GM12891 (cell line): ENCODE measurements around the gene CLIC5.

ENCODE experiments used
- DNase-seq: peaks from one replicate; pipeline ENCODE4 v3.0.0; 2011; ENCODE audit warnings: low spot score; ENCODE audit not compliant: insufficient read length
- FAIRE-seq: peaks from 2 replicates; lab custom pipeline; 2011; peaks lifted over from hg19 to GRCh38; lab: Jason Lieb, UNC
- PAX5 ChIP-seq: IDR thresholded peaks from 2 replicates; pipeline ENCODE4 v1.6.1; 2011; ENCODE audit warnings: low read length, moderate library complexity, mild to moderate bottlenecking; ENCODE audit not compliant: insufficient read depth, severe bottlenecking
- POLR2A ChIP-seq: IDR thresholded peaks from 2 replicates; pipeline ENCODE4 v1.6.1; 2011; ENCODE audit warnings: low read depth, low read length, control low read depth
- POLR2AphosphoS5 ChIP-seq: IDR thresholded peaks from 2 replicates; pipeline ENCODE4 v1.6.1; 2011; ENCODE audit warnings: low read depth, low read length, control low read depth
- POU2F2 ChIP-seq: IDR thresholded peaks from 2 replicates; pipeline ENCODE4 v1.6.1; 2011; ENCODE audit warnings: low read depth, mild to moderate bottlenecking, control low read depth, low read length, moderate library complexity
- SPI1 ChIP-seq: IDR thresholded peaks from 2 replicates; pipeline ENCODE4 v1.6.1; 2011; ENCODE audit warnings: low read depth, low read length, control low read depth
- TAF1 ChIP-seq: IDR thresholded peaks from 2 replicates; pipeline ENCODE4 v1.6.1; 2011; ENCODE audit warnings: low read depth, low read length, control low read depth

Gene CLIC5

DNA sequence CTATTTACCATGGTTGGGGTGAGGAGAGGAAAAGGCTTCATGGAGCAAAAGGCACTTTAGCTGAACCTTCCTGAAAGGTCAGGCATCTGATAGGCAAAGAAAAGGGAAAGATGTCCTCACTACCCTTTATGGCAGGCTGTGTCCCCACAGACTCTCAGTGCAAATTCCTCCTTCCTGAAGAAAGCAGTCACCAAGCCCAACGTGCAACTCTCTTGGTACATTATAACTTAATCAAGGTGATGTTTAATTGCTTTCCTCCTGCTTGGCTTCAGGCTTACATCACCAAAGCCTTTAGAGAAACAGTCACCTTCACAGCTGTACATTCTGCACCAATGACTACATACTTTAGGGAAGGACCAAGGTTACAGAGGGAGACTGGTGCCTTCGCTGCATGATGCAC lies 2.1 kb upstream of the CLIC5 start:
- no peak for FAIRE-seq
- DNase-seq = no peak
- TF ChIP-seq POU2F2 = no peak
- TF ChIP-seq PAX5 = no peak
- TF ChIP-seq TAF1 = no peak
- no peak for TF ChIP-seq POLR2AphosphoS5
- TF ChIP-seq POLR2A = no peak
- no peak for TF ChIP-seq SPI1

DNA sequence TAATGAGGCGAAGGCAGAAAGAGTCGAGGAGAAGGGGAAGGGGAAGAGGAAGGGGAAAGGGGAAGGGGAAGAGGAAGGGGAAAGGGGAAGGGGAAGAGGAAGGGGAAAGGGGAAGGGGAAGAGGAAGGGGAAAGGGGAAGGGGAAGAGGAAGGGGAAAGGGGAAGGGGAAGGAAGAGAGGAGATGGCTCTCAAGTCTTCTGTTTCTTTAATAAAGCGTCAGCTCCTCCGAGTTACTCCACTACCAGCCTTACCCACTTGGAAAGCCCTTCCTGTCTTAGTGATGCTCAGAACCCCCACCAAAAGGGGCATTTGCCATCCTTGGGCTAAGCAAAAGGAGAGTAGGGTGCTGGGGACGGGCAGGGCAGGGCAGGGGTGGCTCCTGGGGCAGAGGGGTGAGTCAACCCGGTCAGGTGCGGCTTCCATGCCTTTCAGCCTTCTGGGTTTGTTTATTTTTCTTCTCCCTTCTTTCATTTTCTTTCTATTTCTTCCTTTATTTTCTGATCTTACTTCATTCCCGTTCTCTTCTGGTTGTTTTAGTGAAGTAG lies 476 bp upstream of the CLIC5 start:
- no peak for TF ChIP-seq POLR2A
- FAIRE-seq = no peak

DNA sequence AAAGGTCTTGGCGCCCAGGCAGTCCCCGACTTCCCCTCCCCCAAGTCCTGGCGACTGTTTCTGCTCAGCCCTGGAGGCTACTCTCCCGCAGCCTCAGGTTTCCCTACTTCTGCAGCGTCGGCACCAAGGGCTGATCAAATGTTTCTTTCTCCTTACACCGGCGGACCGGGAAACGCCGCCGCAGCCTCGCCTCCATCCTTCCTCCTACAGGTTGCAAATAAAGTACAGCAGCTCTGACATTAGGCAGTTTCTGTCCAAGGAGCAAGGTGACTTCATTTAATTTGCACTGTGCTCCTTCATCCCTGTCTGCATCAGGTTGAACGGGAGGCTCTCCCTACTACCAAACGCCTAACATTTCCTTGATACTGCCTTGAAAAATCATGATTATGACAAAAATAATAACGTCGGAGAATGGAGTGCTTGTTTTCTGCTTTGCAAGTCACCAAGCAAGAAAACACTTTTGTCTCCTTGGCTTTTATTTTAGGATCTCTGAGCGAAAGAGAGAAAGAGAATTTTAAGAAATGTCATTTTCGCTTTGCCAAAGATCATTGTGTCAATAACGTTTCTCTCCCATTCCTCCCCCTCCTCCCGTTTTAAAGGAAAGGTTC lies 1.0 kb downstream of the CLIC5 start:
- no peak for DNase-seq
- TF ChIP-seq POLR2A (no peak), POLR2AphosphoS5 (no peak)
- FAIRE-seq = no peak

More for the DNA sequence above, 476 bp upstream of the CLIC5 start:
- no peak for DNase-seq

DNA sequence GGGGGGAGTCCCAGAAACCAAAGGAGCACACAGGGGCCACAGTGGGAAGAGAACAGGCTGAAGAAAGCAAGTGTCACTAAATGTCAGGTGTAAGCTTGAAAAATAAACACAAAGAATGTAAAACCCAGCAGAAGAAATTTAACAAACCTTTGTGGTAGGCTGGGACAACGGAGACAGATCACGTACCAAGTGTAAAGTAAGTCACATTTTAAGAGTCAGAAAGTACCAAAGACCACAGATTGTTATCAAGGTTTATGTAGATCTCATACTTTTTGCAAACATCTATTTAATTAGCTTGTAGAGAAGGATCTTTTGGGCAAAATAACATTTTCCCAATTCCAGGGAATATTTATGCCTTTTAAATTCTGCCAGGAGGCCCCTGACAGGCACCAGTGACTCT lies 1.6 kb downstream of the CLIC5 start:
- FAIRE-seq = no peak
- no peak for TF ChIP-seq TAF1
- TF ChIP-seq POLR2A = no peak
- no peak for TF ChIP-seq SPI1
- no peak for TF ChIP-seq POLR2AphosphoS5
- no peak for TF ChIP-seq PAX5
- TF ChIP-seq POU2F2 = no peak
- DNase-seq = no peak

DNA sequence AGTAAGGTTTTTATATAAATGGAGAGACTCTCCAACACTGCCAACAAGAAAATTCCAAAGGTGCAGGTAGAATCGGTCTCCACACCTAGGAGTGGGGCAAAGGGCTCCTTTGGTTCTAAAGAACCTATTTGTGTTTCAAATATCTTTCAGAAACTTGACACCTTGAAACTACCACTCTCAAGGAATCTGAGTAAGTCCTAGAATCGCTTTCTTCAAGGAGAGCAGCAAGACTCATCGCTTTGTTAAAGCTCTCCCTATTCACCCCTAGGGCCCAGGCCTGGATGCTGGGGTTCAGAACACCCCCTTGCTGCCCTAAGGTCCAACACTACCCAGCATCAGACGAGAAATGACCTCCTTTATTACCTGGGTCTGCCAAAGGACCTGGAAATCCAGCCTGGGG lies 2.0 kb downstream of the CLIC5 start:
- FAIRE-seq = no peak
- no peak for DNase-seq
- TF ChIP-seq POU2F2 (no peak), POLR2AphosphoS5 (no peak), POLR2A (no peak), PAX5 (no peak), TAF1 (no peak)

DNA sequence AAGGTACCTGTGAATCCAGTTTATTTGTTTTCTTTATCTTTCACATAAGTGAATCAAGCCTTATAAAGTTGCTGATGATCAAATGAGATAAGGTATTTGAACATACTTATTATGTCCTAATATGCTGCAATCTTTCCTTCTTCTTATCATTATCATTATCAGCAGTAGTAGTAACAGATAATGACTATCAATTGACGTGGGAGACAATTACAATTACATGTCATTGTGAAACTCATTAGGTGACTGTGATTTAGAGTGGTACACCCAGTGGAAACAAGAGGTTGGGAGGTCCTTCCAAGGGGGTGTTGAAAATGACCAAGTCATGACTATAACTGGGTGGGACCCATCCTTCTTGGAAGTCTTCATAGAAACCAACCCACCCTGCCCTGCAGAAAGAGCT lies 2.8 kb downstream of the CLIC5 start:
- TF ChIP-seq PAX5 (no peak), POU2F2 (no peak), SPI1 (no peak), POLR2A (no peak), TAF1 (no peak), POLR2AphosphoS5 (no peak)
- FAIRE-seq = no peak
- DNase-seq = no peak

DNA sequence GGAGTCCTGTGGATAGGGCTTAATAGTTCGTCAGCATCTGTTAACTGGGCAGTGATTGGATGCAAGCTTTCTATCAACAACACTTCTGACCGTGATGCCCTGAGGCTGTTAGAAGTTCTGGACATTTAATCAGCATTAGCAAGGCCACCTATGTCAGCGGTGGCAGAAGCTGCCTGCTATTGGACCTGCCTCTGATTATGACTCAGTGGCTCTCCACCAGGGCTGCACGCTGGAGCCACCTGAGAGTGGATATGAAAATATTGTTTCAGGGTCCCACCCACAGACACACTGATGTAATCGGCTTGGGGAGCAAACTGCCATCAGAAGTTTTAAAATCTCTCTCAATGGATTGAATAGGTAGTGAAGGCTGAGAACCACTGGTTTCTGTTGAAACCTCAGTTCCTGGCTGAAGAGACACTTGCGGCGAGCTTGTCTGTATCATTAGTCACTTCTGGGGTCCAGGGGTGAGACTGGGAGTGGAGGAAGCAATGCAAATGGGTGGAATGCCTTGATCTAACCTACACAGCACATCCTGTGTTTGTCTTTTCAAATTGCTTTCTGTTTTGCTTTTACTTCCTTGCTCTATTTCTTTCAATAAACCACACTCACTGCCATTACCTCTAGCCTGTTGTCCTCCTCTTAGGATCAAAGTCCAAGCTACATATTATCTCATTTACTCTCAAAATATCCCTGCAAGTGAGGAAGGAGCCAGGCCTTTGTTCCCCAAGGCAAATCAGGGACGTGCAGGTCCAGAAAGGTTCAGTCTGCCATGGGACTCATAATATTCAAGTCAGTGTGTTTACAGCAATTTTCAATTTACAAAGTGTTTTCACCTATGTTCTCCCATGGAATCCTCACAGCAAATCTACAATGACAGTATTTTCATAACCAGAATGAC lies 4.2 kb downstream of the CLIC5 start:
- TF ChIP-seq POLR2A (no peak), SPI1 (peak; percentile 39), POU2F2 (peak; percentile 89)
- DNase-seq (peak; percentile 38), FAIRE-seq (peak; percentile 88)

DNA sequence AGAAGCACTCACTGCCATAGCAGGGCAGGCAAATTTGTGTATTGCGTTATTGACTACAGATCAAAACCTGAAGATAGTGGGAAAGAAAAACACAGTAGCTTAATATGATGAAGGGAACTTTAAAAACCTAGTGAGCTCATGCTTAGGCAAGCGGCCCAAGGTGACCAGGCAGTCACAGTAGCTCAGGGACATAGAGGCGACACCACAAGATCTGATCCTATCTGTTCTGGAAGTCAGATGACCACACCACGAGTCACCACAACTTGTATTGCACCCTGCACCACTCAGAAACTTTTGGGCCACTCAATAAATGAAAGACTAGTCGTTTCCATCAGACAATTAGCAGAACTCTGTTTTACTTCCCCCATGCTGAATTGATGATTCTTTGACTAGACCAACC lies 4.9 kb downstream of the CLIC5 start:
- TF ChIP-seq POLR2AphosphoS5 (no peak), POLR2A (no peak), PAX5 (no peak), SPI1 (no peak), POU2F2 (no peak), TAF1 (no peak)
- DNase-seq = no peak
- no peak for FAIRE-seq

DNA sequence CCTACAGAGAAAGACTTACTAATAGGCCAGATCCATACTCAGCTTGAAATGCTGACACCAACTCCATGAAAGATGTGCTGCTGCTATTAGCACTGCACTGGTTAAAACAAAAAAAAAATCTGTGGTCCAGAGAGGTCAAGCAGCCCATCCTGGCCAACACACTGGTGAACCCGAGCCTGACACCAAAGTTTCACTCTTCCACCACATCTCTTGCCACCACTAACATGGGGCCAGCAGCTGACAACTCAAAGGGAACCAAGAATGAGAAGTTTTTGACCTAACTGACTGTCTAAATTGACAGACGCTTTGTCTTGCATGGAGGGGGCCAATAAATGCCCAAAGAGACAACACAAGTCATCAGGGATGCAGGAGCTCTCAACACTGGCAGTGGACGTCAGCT lies 5.4 kb downstream of the CLIC5 start:
- no peak for DNase-seq
- FAIRE-seq = no peak
- TF ChIP-seq POLR2A = no peak
- no peak for TF ChIP-seq POLR2AphosphoS5
- no peak for TF ChIP-seq POU2F2
- TF ChIP-seq TAF1 = no peak
- no peak for TF ChIP-seq SPI1
- no peak for TF ChIP-seq PAX5

DNA sequence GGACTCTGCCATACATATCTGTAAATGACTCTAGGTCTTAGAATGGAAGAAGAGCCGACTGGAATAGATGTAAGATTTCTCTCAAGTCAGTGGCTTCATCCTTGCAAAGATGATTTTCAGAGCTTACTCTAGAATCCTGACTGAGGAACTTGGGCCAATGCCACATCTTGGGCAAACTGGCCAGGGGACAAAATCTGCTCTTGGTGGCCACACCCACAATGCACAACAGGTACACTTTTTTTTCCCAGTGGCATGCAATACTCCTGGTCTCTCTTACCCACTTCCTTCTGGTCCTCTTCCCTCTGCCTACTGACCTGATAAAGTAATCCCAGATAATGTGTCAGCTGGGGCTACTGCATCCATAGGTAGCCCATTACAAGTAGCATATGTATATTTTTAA lies 13.4 kb downstream of the CLIC5 start:
- DNase-seq (no peak), FAIRE-seq (no peak)
- no peak for TF ChIP-seq POLR2AphosphoS5
- TF ChIP-seq SPI1 = no peak
- no peak for TF ChIP-seq PAX5
- no peak for TF ChIP-seq POU2F2
- TF ChIP-seq TAF1 = no peak
- no peak for TF ChIP-seq POLR2A
